GM19438 (cell line): ENCODE results near the gene RNASEH2A.
"Not testable (repeated sequence)": the region's sequence is repeated elsewhere in the genome, so short reads cannot be mapped to it uniquely, and the experiment has no call there.

ENCODE experiments used
- ATAC-seq: cut with Tn5 transposase; IDR thresholded peaks from one replicate; pipeline ENCODE4 v1.9.1; 2021; ENCODE audit warnings: low read depth; ENCODE audit not compliant: unreplicated experiment

RNASEH2A gene

GRCh38 chr19:12825254-12826131, 19.1 kb downstream of the RNASEH2A start:
- ATAC-seq = no peak

GRCh38 chr19:12828494-12828893, 22.1 kb downstream of the RNASEH2A start:
- ATAC-seq = no peak

- ATAC-seq = no peak
Measured at GRCh38 chr19:12833418-12833737, 27.0 kb downstream of the RNASEH2A start.

- ATAC-seq = no peak
Measured at GRCh38 chr19:12833738-12834565, 27.6 kb downstream of the RNASEH2A start.

GRCh38 chr19:12834566-12834943, 28.2 kb downstream of the RNASEH2A start, which contains the start of gene RTBDN:
Gene RTBDN (minus strand): TSS chr19:12834579. CDS start chr19:12829979, 4,600 bp downstream.
- ATAC-seq = no peak

- no peak for ATAC-seq
Measured at GRCh38 chr19:12834976-12835757, 28.8 kb downstream of the RNASEH2A start.

- no peak for ATAC-seq
Measured at GRCh38 chr19:12836529-12836863, 30.1 kb downstream of the RNASEH2A start.

- ATAC-seq = no peak
Measured at GRCh38 chr19:12837225-12837624, 30.8 kb downstream of the RNASEH2A start.

- ATAC-seq = no peak
Measured at GRCh38 chr19:12838182-12838885, 31.9 kb downstream of the RNASEH2A start, which contains the start of gene MAST1. Gene MAST1 (plus strand): TSS chr19:12838515. CDS start chr19:12838573, 58 bp downstream.

GRCh38 chr19:12838886-12839756, 32.7 kb downstream of the RNASEH2A start:
- ATAC-seq = no peak

- no peak for ATAC-seq
Measured at GRCh38 chr19:12840091-12841079, 34.0 kb downstream of the RNASEH2A start.

- ATAC-seq = no peak
Measured at GRCh38 chr19:12841094-12841493, 34.7 kb downstream of the RNASEH2A start.

GRCh38 chr19:12842511-12842910, 36.1 kb downstream of the RNASEH2A start:
- no peak for ATAC-seq

- ATAC-seq = no peak
Measured at GRCh38 chr19:12843328-12843727, 36.9 kb downstream of the RNASEH2A start.

- no peak for ATAC-seq
Measured at GRCh38 chr19:12843999-12844732, 37.8 kb downstream of the RNASEH2A start.

- not testable (repeated sequence) for ATAC-seq
Measured at GRCh38 chr19:12846613-12847012, 40.2 kb downstream of the RNASEH2A start.
